NCI-H146 treated with DMSO at 0.1 percent for 48 hours (cell line): ENCODE results near the gene AKT1S1.

Source experiments
- DNase-seq: peaks from one replicate; lab custom pipeline; 2025; ENCODE audit not compliant: unreplicated experiment; lab: John Stamatoyannopoulos, UW

AKT1S1 gene

DNA sequence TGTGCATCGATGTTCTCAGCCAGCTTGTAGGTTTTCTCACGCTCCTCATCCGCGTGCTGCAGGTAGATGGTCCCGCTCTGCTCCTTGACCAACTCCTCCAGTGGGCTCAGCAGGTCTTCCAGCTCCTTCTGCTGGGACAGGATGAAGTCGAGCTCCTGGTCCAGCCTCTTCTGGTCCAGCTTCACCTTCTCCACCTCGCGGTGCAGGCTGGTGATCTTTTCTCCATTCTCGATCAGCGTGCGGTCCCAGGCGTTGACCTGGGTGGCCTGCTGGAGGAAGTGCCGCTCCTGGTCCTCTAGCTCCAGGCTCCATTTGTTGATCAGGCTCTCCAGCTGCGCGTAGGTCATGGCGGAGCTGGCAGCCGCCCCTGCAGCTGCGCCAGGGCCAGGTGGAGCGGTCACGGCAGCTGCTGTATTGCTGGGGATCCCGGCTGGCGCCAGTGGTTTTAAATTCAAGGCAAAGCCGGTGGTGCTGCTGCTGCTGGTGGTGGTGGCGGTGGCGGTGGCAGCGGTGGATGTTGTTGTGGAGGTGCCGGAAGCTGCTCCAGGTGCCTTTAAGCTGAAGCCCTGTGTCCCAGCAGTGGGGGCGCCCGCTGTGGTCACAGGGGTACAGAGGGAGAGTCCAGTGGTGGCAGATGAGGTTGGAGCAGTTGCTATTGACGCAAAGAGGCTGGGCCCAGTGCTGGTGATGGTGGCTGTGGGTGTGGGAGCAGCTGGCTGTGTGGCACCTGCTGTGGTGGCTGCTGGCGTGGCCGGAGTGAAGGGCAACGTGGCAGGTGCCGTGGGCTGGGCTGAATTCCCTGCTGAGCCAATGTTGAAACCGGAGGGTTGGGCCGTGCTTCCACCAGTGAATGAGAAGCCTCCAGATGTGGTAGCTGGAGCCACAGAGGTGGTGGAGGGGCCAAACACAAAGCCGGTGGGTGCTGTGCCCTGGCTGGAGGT lies 31.6 kb upstream of the AKT1S1 start:
- DNase-seq, result no peak

DNA sequence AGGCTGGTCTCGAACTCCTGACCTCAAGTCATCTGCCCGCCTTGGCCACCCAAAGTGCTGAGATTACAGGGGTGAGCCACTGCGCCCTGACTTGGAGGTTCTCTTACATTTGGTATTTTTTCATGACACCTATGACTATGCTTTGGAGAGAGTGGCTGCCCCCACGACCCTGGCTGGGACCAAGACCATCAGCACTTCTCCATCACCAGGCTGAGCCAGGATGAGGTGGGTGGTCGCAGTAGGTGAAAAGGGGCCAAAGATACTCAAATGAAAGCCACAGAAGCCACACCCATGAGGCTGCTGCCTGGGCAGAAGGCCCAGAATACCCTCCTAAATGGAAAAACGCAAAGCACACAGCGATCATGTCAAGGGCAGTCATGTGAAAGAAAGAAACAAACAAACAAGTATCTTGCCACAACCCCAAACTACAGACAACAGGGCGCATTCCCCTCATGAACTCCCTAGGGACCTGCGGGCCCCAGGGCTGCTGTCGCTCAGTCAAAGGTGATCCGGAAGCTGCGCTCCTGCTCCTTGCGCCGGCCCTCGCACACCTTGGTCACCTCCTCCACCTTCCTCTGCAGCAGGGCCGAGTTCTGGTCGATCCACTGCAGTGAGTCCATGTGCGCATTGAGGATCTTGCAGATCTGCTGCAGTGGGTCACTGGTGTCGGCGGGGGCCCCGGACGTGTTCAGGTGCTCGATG lies 30.7 kb upstream of the AKT1S1 start:
- DNase-seq, result no peak

DNA sequence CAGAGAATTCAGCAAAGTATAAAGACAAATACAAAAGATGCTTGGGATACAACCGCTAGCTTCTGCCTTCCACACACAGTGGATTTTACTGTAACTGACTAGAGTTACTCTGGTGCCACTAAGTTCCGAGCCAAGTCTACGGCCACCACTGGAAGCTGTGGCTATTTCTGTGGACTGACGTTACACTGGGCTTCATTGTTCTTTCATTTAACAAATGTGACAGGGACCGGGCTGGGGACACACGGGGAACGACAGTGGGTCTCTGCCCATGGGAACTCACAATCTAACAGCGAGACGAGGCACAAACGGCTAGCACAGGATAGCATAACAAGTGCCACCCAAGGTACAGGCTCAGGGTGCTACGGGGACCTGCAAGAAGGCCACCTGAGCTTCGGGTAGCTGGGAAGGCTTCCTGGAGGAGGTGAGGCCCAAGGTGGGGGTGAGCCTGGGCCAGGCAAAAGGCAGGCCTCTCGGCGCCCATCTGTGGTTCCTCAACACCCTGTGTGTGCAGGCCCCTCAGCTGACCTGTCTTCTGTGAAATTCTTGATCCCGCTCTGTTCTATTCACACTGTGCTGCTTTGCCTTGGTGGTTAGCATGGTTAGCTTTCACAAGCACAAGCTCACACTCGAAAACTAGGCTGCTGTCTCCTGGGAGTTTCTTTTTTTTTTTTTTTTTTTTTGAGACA lies 29.9 kb upstream of the AKT1S1 start:
- DNase-seq, result no peak

DNA sequence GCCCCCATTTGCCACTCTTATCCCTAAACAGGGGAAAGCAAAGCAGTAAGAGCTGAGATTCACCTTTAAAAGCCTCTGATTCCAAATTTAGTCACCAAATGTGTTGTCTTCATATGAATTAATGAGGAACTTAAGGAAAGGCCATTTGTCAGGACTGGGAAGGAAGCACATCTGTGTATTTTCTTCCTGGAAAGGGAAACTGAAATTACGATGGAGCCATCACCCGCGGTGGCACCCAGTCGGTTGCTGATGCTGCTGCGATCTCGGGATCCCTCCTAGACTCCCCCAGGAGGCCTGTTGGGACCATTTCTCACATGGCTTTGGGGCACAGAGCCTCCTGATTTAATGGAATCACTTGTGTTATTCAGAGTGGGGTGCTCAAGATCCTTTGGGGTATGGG lies 27.0 kb upstream of the AKT1S1 start:
- no peak for DNase-seq

DNA sequence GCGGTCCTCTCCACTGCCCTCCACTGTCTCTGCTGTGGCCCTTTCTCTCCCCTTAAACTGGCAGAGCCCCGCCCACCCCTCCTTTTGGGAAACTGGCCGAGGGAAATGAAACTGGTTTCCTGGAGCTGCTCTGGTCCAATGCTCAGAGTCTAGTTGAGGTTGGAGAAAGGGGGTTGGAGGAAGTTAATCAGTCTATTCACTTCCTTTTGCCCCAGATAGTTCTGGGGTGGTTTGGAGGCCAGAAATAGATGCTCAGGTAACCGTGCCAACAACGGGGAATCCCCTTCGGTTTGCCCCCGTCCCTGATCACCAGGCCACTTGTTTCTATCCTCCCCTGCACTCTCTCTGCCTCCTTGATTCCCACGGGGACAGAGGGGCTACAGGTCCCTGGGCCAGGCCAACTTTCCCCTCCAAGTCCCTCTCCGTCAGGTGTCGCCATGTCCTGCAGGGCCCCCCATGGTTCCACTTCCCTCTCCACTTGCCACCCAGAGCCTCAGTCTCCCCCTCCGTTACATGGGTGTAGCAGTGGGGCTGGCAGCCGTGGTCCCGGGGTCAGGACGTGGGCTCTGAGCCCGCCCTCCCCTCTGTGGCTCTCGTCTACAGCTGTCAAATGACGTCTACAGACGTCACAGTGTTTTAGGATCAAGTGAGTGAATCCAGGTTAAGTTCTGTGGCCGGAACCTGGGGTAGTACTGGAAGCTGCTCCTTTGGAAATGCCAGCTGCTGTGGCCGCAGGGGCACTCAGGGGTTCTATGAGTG lies 19.9 kb upstream of the AKT1S1 start, which contains the start of gene IL4I1:
Gene IL4I1 (minus strand): TSS at position 25 of the 759 bp plus-strand sequence. CDS start 727 bp downstream, outside the sequence.
- no peak for DNase-seq

DNA sequence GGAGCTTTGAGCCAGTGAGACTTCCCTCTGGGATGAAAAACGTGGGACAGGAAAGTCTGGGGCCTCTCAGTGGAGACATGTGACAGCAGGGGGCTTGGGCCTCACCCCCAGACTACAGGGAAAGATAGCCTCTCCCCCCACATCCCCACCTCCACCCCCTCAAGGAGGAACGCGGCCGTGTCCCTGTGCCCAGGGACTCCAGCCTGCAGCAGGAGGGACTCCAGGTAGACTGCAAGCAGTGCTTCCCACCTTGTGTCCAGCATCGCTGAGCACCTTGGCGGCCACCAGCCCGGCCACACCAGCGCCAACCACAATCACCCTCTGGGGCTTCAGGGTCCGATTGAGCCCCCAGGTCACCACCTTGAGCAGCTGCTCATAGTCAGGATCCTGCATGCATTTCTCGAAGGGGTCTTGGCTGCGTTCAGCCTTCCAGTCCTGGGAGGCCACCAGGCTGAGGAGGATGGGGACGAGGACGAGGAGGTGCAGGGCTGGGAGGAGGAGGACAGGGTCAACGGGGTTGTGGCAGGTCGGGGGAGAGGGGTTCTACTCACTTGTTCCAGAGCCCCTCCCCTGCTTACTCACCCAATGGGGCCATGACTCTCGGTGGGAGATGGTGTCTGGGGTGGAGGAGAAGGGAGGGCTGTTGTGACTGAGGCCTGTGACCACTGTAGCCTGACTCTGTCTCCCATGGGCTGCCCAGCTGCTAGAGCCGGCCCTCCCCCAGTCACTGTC lies 18.6 kb upstream of the AKT1S1 start:
- DNase-seq, result no peak

DNA sequence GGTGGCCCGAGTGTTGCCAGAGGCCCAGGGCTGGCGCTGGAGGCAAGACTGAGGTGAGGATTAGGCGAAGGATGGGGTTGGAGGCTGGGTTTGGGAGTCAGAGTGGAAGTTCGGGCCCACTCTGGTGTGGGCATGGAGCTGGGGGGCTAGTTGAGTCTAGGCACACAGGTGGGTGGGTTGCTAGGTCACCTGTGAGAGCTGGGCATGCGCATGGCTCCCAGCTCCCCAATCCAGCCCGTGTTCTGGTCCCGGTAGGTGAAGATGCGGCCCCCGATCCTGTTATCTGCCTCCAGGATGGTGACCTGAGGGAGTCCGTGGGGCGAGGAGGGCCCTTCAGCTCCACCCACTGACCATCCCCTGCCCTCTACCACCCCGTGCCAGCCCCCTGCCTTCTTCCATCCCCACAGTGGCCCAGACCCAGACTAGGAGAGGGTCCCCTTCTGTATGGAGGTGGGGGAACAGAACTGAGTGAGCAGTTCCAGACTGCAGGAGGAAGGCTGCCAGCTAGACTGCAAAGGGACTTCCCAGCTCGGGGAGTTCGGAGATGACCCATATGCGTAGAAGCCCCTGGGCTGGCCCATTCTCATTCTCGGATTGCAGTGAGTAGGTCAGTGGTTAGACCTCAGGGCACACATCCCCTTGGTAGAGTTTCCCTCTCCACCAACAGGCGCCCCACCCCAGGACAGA lies 17.9 kb upstream of the AKT1S1 start:
- DNase-seq, result no peak

DNA sequence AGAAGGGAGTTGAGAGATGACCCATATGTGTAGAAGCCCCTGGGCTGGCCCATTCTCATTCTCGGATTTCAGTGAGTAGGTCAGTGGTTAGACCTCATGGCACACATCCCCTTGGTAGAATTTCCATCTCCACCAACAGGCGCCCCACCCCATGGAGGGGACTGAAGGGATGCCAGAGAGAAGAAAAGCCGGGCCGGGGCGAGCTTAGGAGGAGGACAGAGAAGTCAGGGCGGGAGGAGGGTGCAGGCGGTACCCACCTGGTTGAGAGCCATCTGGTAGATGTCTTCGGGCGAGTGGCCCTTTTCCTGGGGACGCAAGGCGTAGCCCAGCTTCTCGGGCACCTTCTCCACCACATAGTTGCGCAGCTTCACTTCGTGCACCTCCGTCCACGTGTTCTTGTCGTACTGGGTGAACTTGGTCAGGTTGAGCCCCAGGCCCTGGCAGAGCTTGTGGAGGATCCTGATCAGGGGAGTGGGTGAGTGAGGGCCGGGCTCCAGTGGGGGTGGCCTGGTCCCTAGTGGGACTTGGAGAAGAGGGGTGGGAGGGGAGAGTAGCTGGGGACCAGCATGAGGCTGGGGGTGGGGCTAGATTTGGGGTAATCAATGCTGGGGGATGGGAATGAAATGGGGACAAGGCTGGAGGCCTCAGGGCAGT lies 17.0 kb upstream of the AKT1S1 start:
- no peak for DNase-seq

DNA sequence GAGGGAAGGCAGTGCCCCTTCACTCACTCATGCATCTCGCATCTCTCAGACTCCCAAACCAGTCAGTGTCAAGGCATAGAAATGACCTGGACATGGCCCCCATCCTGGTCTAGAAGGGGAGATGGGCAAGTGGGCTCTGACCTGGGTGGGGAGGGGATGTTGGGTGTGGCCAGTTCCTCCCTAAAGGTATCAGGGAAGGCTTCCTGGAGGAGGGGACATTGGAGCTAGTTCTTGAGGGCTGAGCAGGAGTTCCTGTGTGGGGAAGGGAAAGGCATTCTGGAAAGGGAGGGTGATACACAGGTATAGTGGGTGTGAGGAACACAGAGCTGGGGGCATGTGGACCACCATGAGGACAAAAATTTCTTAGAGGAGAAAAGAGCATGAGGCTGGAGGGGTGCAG lies 15.6 kb upstream of the AKT1S1 start:
- no peak for DNase-seq

DNA sequence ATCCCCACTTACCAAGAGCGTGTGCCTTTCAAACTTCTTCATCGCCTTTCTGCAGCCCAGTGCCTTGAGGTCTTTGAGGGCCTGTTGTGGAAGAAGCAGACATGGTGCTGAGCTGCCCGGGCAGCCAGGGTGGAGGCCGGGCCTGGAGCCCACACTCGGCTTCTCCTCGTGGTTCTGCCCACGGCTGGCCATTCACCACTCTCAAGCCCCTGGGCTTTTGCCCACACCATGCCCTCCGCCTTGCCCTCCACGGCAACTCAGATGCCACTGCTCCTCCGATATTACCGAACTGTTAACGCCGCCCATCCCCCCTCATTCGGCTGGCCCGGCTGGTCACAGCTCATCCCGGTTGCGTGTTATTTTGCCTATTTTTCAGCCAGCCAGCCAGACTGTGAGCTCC lies 14.2 kb upstream of the AKT1S1 start:
- no peak for DNase-seq

DNA sequence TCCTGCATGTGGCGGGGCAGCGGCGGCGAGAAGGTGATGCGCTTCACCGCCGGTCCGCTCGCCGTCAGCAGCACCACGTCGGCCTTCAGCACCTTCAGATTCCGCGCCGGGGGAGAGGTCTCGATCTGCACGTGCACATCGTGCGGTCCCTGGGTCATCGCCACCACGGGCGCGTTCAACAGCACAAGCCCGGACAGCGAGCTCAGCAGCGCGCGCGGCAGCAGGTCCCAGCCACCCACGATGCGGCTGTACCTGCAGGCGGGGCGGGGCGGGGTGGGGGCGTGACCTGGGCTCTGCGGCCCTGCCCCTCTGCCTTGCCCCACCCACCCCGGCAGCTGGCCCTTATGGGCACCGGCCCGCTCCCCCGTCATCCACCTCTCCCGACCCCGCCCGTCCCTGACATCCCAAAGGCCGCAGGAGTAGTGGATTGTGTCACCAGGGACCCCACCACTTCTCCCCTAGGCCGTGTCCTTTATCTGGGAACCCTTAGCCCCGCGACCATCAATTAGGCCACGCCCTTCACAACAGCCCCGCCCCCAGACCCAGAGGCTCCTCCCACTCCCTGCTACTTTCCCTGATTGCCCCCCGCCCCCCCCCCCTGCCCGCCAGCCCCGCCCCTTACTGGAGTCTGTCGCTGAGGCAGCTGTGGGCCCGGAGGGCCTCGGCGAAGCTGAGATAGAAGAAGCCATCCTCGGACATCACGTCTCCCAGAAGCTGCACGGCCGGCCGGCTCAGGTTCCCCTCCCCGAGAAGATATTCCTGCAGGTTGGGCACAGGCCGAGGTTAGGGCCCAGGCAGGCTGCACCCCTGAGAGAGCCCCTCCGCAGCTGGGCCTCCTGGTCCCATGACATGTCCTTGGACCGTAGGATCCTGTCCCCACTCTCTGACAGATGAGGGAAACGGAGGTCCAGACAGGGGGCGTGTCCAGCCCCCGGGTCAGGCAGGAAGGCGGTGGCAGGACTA lies 13.5 kb upstream of the AKT1S1 start:
- DNase-seq, result peak; percentile 68

DNA sequence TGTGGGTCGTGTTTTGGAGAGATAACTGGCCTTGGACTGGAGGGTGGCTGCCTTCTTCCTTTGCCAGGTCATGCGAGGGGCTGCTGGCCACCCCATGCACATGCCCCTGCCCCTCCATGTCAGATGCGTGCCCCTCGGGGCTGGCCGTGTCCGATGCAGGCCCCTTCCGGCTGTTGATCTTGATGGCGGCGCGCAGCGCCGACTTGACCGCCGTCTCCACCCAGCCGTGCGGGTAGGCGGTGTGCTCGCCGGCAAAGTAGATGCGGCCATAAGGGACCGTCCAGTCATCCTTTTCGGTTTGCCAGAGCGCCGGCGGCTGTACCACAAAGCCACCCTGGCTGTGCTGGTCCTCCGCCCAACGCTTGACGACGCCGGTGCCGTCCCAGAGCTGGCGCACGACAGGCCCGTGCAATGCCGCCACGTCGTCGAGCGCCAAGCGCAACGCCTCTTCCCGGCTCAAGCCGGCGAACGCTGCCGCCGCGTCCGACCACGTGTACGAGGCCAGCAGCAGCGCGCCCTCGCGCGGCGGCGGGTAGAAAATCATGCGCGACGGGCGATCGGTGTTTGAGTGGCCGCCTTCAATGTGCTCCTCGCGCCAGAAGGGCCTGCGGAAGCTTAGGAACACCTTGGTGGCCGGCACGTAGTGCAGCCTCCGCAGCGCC lies 12.7 kb upstream of the AKT1S1 start:
- DNase-seq, result peak; percentile 56

DNA sequence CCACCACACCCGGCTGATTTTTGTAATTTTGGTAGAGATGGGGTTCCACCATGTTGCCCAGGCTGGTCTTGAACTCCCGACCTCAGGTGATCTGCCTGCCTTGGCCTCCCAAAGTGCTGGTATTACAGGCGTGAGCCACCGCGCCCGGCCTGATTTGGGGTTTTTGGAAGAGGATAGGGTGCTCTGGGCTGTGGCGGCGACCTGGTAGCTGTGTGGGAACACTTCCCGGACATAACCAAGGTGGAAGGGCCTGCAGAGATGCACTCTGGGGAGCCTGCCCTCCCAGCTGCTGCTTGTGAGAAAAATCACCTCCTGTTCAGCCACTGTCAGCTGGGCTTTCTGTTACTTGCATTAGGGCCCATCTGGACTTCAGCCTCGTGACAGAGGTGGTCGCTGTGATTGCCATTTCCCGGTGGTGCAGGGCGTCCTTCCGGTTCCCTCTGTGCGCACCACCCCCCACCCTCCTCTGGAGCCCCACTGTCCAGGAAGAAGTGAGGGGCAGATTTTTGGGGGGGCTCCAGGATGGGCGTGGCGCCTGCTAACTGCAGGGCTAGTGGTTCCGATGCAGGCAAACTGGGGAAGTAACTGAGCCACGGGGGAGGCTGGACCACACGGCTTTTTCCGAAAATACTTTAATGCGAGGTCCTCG lies 12.0 kb upstream of the AKT1S1 start:
- DNase-seq, result no peak

DNA sequence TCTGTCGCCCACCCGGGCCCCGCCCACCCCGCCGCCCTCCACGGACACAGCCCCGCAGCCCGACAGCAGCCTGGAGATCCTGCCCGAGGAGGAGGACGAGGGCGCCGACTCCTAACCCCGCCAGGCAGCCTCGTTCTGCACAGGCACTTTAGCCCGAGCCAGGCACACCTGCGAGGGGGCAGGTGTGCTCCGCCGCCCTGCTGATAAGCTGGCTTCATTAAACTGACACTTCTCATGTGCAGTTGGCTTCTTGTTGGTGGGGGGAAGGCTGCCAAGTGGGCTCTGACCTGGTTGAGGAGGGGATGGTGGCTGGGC lies 11.3 kb upstream of the AKT1S1 start:
- DNase-seq, result peak; percentile 64

DNA sequence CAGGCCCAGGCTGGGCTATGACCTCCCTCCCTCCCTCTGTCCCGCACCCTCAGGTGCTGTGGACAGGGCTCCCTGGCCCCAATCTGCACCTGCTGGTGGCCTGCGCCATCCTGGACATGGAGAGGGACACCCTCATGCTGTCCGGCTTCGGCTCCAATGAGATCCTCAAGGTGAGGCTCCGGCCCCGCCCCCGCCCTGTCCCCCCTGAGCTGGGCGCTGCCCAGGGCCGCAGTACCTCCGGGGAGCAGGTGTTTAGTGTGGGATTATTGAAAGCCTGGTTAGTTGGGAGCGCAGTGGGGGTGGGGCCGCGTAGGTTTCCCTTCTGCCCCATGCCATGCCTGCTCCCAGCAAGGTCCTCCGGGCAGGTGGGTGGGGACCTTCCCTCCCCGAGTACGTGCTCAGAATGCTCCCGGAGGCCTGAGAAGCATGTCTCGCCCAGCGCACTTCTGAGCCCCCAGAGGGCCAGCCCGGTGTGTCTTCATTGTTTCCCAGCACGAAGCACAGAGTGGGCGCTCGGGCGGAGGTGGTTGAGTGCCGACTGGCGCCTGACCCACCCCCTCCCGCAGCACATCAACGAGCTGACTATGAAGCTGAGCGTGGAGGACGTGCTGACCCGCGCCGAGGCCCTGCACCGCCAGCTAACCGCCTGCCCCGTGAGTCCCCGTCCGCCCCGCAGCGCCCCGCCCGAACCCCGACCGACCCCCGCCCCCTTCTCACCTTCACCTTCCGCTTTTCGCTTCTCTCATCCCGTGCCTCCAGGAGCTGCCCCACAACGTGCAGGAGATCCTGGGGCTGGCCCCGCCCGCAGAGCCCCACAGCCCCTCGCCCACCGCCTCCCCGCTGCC lies 10.7 kb upstream of the AKT1S1 start:
- no peak for DNase-seq

DNA sequence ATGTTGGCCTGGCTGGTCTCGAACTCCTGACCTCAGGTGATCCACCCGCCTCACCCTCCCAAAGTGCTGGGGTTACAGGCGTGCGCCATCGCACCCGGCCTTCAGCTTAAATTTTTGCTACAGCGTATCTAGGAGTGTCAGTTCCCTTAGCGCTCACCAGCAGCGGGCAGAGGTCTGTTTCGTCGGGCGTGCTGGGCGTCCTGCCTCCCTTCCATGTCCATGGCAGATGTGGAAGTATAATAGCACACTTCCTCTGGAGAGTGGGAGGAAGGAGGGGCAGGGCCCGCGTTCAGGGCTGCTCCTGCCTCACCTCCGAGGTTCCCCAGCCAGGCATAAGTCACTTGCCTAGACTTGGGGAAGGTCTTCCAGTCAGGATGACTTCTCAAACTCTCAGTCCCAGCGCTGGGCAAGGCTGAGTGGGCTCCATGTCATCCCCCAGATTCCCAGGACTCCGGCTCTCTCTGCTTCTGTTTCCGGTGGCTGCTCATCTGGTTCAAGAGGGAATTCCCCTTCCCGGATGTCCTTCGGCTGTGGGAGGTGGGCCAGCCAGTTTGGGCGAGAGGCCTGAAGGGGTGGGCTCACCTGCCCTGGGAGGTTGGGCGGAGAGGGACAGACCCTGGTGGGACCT lies 10.0 kb upstream of the AKT1S1 start:
- no peak for DNase-seq
